Measurements from ENCODE around the gene GAL3ST2. TPM values are rescaled to one million over a fixed set of nuclear protein-coding genes. Genes with fewer than 3 reads are reported as not detected.
"Not testable (repeated sequence)": the region's sequence is repeated elsewhere in the genome, so short reads cannot be mapped to it uniquely, and the experiment has no call there.

GAL3ST2 gene
- total RNA-seq, 1 donor, result 0.43 TPM

DNA sequence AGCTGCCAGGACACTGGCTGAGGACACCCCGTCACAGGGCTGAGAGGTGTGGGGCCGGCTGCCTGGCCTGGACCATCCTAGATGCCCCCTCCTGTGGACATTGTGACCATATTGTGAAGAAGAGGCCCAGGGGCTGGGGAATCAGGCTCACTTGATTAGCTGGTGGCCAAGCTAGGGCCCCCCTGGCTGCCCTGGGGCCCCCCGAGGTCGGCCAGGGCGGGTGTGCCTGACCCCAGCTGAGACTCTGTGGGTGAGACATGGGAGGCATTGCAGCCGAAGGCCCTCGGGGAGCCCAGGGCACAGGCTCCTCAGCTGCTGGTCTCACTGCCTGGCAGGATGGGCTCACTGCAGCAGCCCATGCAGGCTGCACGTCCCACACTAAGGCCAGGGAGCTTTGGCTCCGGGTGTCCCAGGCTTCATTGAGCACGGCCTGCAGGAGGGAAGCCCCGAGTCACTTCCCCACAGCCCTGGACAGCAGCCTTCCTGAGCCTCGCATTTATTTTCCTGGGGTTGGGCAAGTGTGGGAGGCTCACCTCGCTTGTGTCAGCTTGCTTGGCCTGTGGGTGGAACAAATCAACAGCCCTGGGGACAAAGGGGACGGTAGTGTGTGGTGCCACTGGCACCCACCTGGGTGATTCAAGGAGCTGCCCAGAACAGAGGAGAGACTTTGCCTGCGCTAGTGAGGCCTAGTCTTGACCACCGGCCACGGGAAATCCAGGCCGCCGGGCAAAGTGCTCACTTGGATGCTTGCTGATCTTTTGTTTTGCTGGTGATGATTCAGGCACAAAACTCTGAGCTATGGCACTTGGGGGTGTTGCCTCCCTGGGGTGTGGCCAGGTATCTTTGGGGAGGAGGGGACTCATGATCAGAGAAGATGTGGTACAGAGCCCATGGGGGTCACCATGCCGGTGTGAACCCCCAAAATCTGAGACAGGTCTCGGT, 1.3 kb downstream of the GAL3ST2 start:
- TF ChIP-seq, protein P1, sequence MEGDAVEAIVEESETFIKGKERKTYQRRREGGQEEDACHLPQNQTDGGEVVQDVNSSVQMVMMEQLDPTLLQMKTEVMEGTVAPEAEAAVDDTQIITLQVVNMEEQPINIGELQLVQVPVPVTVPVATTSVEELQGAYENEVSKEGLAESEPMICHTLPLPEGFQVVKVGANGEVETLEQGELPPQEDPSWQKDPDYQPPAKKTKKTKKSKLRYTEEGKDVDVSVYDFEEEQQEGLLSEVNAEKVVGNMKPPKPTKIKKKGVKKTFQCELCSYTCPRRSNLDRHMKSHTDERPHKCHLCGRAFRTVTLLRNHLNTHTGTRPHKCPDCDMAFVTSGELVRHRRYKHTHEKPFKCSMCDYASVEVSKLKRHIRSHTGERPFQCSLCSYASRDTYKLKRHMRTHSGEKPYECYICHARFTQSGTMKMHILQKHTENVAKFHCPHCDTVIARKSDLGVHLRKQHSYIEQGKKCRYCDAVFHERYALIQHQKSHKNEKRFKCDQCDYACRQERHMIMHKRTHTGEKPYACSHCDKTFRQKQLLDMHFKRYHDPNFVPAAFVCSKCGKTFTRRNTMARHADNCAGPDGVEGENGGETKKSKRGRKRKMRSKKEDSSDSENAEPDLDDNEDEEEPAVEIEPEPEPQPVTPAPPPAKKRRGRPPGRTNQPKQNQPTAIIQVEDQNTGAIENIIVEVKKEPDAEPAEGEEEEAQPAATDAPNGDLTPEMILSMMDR (IDR thresholded peaks at IDR 0.05; ENCODE audit: insufficient read depth, low read depth, low read length), result no peak
- no peak overlapping the region for H3K4me3 ChIP-seq (ENCODE audit: low read depth, low read length)
- DNase-seq (ENCODE audit: low read depth), result no peak

DNA sequence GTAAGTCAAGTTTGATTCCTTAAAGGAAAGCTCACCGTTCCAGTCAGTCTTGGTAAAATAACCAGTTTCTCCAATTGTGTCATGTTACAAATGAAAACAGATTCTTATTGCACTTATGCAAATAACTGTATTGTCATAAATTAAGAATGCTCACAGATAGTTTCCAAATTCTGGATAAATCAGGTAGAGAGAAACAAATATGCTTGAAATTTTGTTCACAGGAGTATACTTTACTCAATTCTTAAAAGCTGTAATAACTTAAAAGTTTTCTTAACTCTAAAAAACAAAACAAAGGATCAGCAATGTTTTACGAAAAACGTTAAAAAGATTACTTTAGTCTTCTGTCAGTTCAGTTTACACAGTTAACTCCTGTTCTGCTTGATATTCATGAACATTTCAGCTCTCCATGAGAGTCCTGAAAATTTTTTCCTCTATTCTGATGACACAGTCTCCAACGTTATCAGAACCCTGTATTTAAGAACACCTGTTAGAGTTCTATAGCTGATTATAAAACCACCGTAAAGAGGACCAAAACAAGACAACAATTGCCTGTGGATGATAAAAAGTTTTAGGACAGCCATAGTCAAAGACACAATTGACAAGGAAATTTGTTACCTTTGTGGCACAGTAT, 4.4 kb downstream of the GAL3ST2 start:
- no peak overlapping the region for H3K4me3 ChIP-seq (ENCODE audit: low read depth, low read length)
- no peak for DNase-seq (ENCODE audit: low read depth)
- TF ChIP-seq, protein P1 (IDR thresholded peaks at IDR 0.05; ENCODE audit: insufficient read depth, low read depth, low read length), result no peak

DNA sequence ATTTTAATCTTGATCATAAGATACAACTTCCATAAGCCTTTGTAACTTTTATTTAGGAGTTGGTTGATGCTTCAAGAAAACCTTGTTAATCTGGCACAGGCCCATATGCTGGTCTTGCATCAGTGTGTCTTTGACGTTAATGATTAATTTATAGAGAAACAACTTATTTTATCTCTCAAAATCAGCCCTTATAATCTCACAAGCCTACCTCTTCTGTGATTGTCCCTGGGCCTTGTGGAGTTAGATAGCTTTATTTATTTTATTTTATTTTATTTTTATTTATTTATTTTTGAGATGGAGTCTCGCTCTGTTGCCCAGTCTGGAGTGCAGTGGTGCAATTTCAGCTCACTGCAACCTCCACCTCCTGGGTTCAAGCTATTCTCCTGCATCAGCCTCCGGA, 5.4 kb downstream of the GAL3ST2 start:
- not testable (repeated sequence) for H3K4me3 ChIP-seq (ENCODE audit: low read depth, low read length); DNase-seq (ENCODE audit: low read depth)

DNA sequence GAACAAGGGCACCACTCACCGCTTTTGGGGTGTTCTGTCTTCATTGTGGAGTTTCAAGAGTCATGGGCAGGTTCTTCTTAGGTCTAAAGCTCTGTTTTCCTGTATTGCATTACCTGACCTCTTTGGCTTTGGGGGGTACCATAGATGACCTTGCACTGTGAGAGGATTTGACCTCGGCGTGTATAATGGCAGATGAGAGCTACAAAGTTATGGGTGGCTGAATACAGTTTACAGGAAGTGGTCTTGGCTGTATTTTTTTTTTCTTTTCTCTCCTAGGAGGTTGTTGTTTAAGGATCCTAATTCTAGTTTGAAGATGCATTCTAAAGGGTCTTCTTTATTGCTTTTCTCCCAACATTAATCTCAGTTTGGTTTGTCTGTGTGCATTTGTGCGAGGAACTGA, 11.5 kb downstream of the GAL3ST2 start:
- no peak for DNase-seq (ENCODE audit: low read depth)
- TF ChIP-seq, protein P1 (IDR thresholded peaks at IDR 0.05; ENCODE audit: insufficient read depth, low read depth, low read length), result no peak
- H3K4me3 ChIP-seq (ENCODE audit: low read depth, low read length), result no peak overlapping the region

DNA sequence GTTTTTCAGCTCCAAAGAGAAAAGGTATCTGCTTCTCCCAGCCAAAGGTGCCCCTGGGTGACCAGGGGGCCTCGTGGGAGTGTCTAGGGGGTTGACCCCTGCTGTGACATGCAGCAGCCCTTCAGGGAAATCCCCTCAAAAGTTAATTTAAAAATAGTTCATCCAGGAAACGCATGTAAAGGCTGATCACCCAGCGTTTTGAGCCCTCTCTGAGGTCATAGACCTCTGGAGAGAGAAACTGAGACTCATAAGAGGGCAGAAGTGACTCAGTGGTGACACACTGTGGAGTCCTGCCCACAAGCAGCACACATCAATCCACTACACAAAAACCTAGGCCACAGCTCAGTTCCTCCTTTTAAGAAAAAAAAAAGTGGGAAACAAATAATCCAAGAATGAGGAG, 11.9 kb downstream of the GAL3ST2 start:
- H3K4me3 ChIP-seq (ENCODE audit: low read depth, low read length), result no peak overlapping the region
- no peak for DNase-seq (ENCODE audit: low read depth)
- TF ChIP-seq, protein P1 (IDR thresholded peaks at IDR 0.05; ENCODE audit: insufficient read depth, low read depth, low read length), result no peak

DNA sequence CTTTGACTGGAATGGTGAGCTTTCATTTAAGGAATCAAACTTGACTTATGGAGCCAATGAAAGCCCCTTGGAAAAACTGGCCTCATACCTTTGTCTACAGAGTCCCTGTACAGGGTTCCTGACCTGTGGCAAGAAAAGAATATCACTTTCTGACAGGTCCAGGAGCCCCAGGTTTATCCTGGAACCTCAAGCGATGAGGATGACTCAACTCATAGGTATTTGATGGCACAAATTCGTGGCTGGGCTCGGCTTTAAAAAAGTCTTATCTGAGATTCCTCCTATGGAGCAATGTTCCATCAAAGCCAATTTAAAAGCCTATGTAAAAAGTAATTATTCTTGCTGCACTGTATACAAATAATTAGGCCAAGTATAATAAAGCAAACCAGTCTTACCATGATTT, 14.8 kb downstream of the GAL3ST2 start:
- not testable (repeated sequence) for DNase-seq (ENCODE audit: low read depth)

DNA sequence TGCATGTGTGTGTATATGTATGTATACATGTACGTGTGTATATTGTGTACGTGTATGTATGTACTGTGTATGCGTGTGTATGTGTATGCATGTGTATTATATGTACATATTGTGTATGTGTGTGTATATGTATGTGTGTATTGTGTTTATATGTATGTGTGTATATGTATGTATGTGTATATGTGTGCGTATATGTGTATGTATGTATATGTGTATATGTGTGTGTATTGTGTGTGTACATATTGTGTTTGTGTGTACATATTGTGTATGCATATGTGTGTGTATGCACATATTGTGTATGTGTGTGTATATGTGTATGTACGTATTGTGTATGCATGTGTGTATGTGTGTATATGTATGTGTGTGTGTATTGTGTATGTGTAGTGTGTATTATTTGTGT, 16.8 kb downstream of the GAL3ST2 start:
- no peak overlapping the region for H3K4me3 ChIP-seq (ENCODE audit: low read depth, low read length)
- no peak for DNase-seq (ENCODE audit: low read depth)
- TF ChIP-seq, protein P1 (IDR thresholded peaks at IDR 0.05; ENCODE audit: insufficient read depth, low read depth, low read length), result no peak

More for the DNA sequence above, 14.8 kb downstream of the GAL3ST2 start:
- not testable (repeated sequence) for H3K4me3 ChIP-seq (ENCODE audit: low read depth, low read length)

Data from fibroblast of villous mesenchyme (primary cell).